Caco-2 (cell line): ENCODE data around the gene RHBDL3. TPM values are rescaled to one million over a fixed set of nuclear protein-coding genes. Genes with fewer than 3 reads are reported as not detected.

Experiments used
- BruUV-seq: library from RNA; stranded (reverse); fragments of 400-500 nt; replicated peaks from 2 replicates; lab custom pipeline; 2021; lab: Mats Ljungman, UMichigan
- CTCF ChIA-PET: fragments of 300-600 bp; sonication (Branson Sonifier 250); formaldehyde crosslinking; loops from one replicate; lab custom pipeline; 2022; ENCODE audit warnings: antibody characterized with exemption; lab: Charles Lee
- POLR2A ChIA-PET: fragments of 300-600 bp; sonication (Branson Sonifier 250); formaldehyde crosslinking; loops from one replicate; lab custom pipeline; 2022; ENCODE audit warnings: antibody characterized with exemption; lab: Charles Lee
- DNase-seq, 2 experiments: peaks; one replicate each; pipeline versions ENCODE4 v3.0.0 to v3.0.0-alpha.2; 2020 to 2022
- H3K27me3 ChIP-seq: replicated peaks from 2 replicates; pipeline ENCODE4 v1.6.0; 2011; ENCODE audit warnings: low read length; ENCODE audit not compliant: control insufficient read depth, insufficient read depth
- H3K36me3 ChIP-seq: 2 replicates; pipeline ENCODE4 v1.5.1; 2011; ENCODE audit warnings: low read length; ENCODE audit not compliant: control insufficient read depth, insufficient read depth
- H3K4me1 ChIP-seq: fragments of 250-450 bp; sonication (Bioruptor Pico); 2 replicates; pipeline ENCODE4 v1.5.1; 2020; ENCODE audit warnings: mild to moderate bottlenecking
- H3K4me3 ChIP-seq: 2 replicates; pipeline ENCODE4 v1.5.1; 2011; ENCODE audit warnings: low read depth, mild to moderate bottlenecking, control low read depth, low read length
- H3K9me3 ChIP-seq: fragments of 250-450 bp; sonication (Bioruptor Pico); 2 replicates; pipeline ENCODE4 v1.5.1; 2020; ENCODE audit warnings: mild to moderate bottlenecking, moderate library complexity
- H3K27ac Mint-ChIP-seq: one replicate; pipeline ENCODE4 v1.8.0; 2022; ENCODE audit warnings: mixed read lengths; ENCODE audit not compliant: unreplicated experiment
- H3K27me3 Mint-ChIP-seq: one replicate; pipeline ENCODE4 v1.8.0; 2022; ENCODE audit warnings: mixed read lengths; ENCODE audit not compliant: insufficient read depth, unreplicated experiment
- H3K36me3 Mint-ChIP-seq: one replicate; pipeline ENCODE4 v1.8.0; 2022; ENCODE audit warnings: mild to moderate bottlenecking, mixed read lengths; ENCODE audit not compliant: insufficient read depth, unreplicated experiment
- H3K4me1 Mint-ChIP-seq: one replicate; pipeline ENCODE4 v1.8.0; 2022; ENCODE audit warnings: low read depth, mixed read lengths; ENCODE audit not compliant: unreplicated experiment
- H3K4me3 Mint-ChIP-seq: one replicate; pipeline ENCODE4 v1.8.0; 2022; ENCODE audit warnings: mild to moderate bottlenecking, moderate library complexity, mixed read lengths; ENCODE audit not compliant: unreplicated experiment
- H3K9me3 Mint-ChIP-seq: one replicate; pipeline ENCODE4 v1.8.0; 2022; ENCODE audit warnings: mixed read lengths; ENCODE audit not compliant: unreplicated experiment
- intact Hi-C: fragments of 100-400 bp; cut with micrococcal nuclease; formaldehyde crosslinking; loops from one replicate; pipeline ENCODE4 v1.10.0; 2022; ENCODE audit not compliant: unreplicated experiment
- microRNA-seq: library from miRNA; unstranded; fragments of <30 nt; microRNA quantifications from one replicate; pipeline ENCODE4 v1.2.0, GENCODE V29; 2022
- total RNA-seq: library from RNA; stranded (reverse); gene quantifications from 2 replicates; pipeline ENCODE4 v1.2.3, GENCODE V29; 2022
- TF ChIP-seq, protein P1 (sequence below), 2 experiments: fragments of 200-600 bp in 1 of 2; IDR thresholded peaks; 1 replicate in 1 of 2; 2 replicates in 1 of 2; pipeline versions ENCODE4 v1.5.1 to v1.8.0; 2011 to 2022; ENCODE audit warnings: antibody characterized with exemption in 1 of 2, control low read depth in 1 of 2, inconsistent platforms in 1 of 2, low read depth in 1 of 2, low read length in 1 of 2, mild to moderate bottlenecking in 1 of 2, moderate library complexity in 1 of 2; ENCODE audit not compliant: insufficient read depth in 1 of 2, severe bottlenecking in 1 of 2, unreplicated experiment in 1 of 2

Gene RHBDL3
- total RNA-seq, 1 experiment from 2014 or later, result not detected

DNA sequence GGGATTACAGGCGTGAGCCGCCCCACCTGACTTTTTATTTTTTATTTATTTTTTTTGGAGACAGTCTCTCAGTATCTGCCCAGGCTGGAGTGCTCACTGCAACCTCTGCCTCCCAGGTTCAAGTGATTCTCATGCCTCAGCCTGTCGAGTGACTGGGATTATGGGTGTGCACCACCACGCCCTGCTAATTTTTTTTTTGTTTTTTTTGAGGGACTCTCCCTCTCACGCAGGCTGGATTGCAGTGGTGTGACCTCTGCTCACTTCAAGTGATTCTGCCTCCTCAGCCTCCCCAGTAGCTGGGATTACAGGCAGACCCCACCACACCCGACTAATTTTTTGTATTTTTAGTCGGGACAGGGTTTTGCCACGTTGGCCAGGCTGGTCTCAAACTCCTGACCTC is 92.0 kb downstream of the RHBDL3 start:
- ChIA-PET POLR2A (no interaction called here), CTCF (no interaction called here)
- no peaks in the 10 kb centered on the region for H3K9me3 ChIP-seq

GRCh38 chr17:32361270-32361669 is 95.6 kb downstream of the RHBDL3 start:
- BruUV-seq, result no TSS peak
- ChIA-PET POLR2A (interaction anchor here (0.7 kb wide), 1 partner anchor 83 kb away, joined by 9 read pairs; the partner anchor contains the start of gene PSMD11), CTCF (no interaction called here)
- peaks cover 1% of the 10 kb centered on the region for H3K36me3 ChIP-seq
- peaks cover 2% of the 10 kb centered on the region; the same call in 1 of the 2 replicates for H3K4me1 ChIP-seq
- Mint-ChIP-seq H3K36me3 (peaks cover 100% of the 10 kb centered on the region), H3K4me3 (no peak overlapping the region), H3K27ac (no peak overlapping the region), H3K27me3 (no peaks in the 10 kb centered on the region), H3K4me1 (no peaks in the 10 kb centered on the region), H3K9me3 (no peaks in the 10 kb centered on the region)
- no peak for DNase-seq
- no peaks in the 10 kb centered on the region for H3K9me3 ChIP-seq
- H3K27me3 ChIP-seq, result no peaks in the 10 kb centered on the region
- intact Hi-C loops, result no loop called here
- TF ChIP-seq, protein P1, sequence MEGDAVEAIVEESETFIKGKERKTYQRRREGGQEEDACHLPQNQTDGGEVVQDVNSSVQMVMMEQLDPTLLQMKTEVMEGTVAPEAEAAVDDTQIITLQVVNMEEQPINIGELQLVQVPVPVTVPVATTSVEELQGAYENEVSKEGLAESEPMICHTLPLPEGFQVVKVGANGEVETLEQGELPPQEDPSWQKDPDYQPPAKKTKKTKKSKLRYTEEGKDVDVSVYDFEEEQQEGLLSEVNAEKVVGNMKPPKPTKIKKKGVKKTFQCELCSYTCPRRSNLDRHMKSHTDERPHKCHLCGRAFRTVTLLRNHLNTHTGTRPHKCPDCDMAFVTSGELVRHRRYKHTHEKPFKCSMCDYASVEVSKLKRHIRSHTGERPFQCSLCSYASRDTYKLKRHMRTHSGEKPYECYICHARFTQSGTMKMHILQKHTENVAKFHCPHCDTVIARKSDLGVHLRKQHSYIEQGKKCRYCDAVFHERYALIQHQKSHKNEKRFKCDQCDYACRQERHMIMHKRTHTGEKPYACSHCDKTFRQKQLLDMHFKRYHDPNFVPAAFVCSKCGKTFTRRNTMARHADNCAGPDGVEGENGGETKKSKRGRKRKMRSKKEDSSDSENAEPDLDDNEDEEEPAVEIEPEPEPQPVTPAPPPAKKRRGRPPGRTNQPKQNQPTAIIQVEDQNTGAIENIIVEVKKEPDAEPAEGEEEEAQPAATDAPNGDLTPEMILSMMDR (IDR thresholded peaks at IDR 0.05; ENCODE audit: insufficient read depth in 1 of 2, low read depth in 1 of 2, low read length in 1 of 2, severe bottlenecking in 1 of 2, unreplicated experiment in 1 of 2), result no peak
- no peak overlapping the region for H3K4me3 ChIP-seq

More for the DNA sequence above, 92.0 kb downstream of the RHBDL3 start:
- Histone ChIP-seq H3K27me3 (no peaks in the 10 kb centered on the region), H3K36me3 (peaks cover 5% of the 10 kb centered on the region), H3K4me3 (no peak overlapping the region), H3K4me1 (peaks cover 21% of the 10 kb centered on the region)
- TF ChIP-seq, protein P1 (IDR thresholded peaks at IDR 0.05; ENCODE audit: insufficient read depth in 1 of 2, low read depth in 1 of 2, low read length in 1 of 2, severe bottlenecking in 1 of 2, unreplicated experiment in 1 of 2), result no peak
- H3K9me3 Mint-ChIP-seq, result no peaks in the 10 kb centered on the region
- no peaks in the 10 kb centered on the region for H3K27me3 Mint-ChIP-seq
- peaks cover 97% of the 10 kb centered on the region for H3K36me3 Mint-ChIP-seq
- peaks cover 8% of the 10 kb centered on the region for H3K4me1 Mint-ChIP-seq
- no peak for DNase-seq
- BruUV-seq, result no TSS peak
- H3K4me3 Mint-ChIP-seq, result no peak overlapping the region
- no peak overlapping the region for H3K27ac Mint-ChIP-seq
- intact Hi-C loops, result no loop called here

DNA sequence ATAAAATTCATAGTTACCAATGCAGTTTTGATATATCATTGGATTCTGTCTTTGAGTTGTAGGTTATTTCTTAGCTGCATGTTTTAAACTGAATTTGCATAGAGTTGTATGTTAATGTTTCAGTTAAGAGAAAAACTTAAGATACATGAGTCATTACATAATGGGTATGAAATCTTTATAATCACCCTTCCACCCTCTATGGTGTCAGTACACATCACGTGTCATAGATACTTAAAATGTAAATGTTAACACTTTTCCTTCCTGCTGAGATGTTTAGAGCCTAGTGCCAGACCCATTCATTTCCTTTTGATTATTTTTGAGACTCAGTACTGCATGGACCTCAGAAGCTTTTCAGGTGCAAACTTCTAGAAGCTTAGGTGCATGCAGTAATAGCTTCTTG is 104.8 kb downstream of the RHBDL3 start:
- peaks cover under 1% of the 10 kb centered on the region; the same call in 1 of the 2 replicates for H3K4me1 ChIP-seq
- Mint-ChIP-seq H3K27me3 (no peaks in the 10 kb centered on the region), H3K9me3 (no peaks in the 10 kb centered on the region), H3K27ac (no peak overlapping the region), H3K36me3 (peaks cover 99% of the 10 kb centered on the region), H3K4me3 (no peak overlapping the region), H3K4me1 (no peaks in the 10 kb centered on the region)
- no peaks in the 10 kb centered on the region for H3K27me3 ChIP-seq
- ChIA-PET CTCF (no interaction called here), POLR2A (no interaction called here)
- intact Hi-C loops, result no loop called here
- BruUV-seq, result no TSS peak
- TF ChIP-seq, protein P1 (IDR thresholded peaks at IDR 0.05; ENCODE audit: insufficient read depth in 1 of 2, low read depth in 1 of 2, low read length in 1 of 2, severe bottlenecking in 1 of 2, unreplicated experiment in 1 of 2), result no peak
- no peak overlapping the region for H3K4me3 ChIP-seq
- no peaks in the 10 kb centered on the region for H3K9me3 ChIP-seq
- no peak for DNase-seq
- peaks cover 3% of the 10 kb centered on the region for H3K36me3 ChIP-seq

Small RNAs within 50 kb of the gene (microRNA-seq; reads per million reads assigned to microRNA genes)
- gene MIR632, result 0.56 reads per million

Other genes starting within 250 kb of the RHBDL3 start
- gene RHOT1, start 123.3 kb upstream of the RHBDL3 start, total RNA-seq, result 31.8 and 33.3 TPM in 2 replicates
- gene C17orf75, start 76.3 kb downstream of the RHBDL3 start, total RNA-seq, result 22.7 and 26.1 TPM in 2 replicates
- gene ZNF207, start 84.3 kb downstream of the RHBDL3 start, total RNA-seq, result 211 and 213 TPM in 2 replicates
- 198 and 208 TPM in 2 replicates for gene PSMD11, start 178.7 kb downstream of the RHBDL3 start, total RNA-seq
- 6.6 and 7.3 TPM in 2 replicates for gene CDK5R1, start 221.2 kb downstream of the RHBDL3 start, total RNA-seq